ENCODE data around the gene ABLIM2. TPM values are rescaled to one million over a fixed set of nuclear protein-coding genes. Genes with fewer than 3 reads are reported as not detected.
A peak's percentile ranks its signal among the peaks of the same experiment; 100 is the strongest.

The ABLIM2 gene
- total RNA-seq, 1 donor from 2014 or later, result 2.6 TPM

DNA sequence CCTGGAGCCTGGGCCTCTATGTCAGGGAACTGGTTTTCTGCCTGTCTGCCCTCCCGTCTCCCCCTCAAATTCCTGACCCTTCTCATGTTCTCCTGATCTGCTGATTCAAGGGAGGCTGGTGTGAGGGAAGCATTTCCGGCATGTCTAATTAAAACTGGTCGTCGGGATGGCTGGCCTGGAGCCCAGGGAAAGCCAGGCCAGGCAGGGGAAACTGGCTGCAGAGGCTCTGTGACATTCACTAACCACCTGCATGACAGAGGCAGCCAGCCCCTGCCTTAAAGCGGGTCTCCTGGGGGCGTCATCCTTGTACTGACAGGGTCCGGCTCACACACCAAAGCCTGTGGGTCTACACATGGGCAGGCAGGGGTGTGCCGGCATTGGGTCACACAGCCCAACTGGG is 35.2 kb downstream of the ABLIM2 start:
- DNase-seq (ENCODE audit: low read depth in 2 of 2), result no peak

DNA sequence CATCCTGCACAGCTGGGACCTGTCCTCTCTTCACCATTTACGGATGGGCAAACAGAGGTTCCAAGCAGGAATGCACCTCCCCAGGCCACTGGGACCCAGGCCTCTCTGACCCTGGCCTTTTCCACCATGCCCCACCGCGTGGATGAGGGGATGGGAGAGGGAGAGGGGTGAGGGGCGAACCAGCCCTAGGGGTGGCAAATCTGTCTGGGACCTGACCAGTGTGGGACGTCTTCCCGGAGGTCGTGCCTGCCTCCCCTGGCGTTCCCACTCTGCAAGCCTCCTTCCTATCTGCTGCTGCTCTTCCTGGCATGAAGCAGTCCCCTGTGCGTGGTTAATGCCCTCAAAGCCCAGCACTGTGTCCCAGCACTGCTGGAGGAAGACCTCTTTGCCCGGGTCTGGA is 35.9 kb downstream of the ABLIM2 start:
- DNase-seq (ENCODE audit: low read depth in 2 of 2), result no peak

DNA sequence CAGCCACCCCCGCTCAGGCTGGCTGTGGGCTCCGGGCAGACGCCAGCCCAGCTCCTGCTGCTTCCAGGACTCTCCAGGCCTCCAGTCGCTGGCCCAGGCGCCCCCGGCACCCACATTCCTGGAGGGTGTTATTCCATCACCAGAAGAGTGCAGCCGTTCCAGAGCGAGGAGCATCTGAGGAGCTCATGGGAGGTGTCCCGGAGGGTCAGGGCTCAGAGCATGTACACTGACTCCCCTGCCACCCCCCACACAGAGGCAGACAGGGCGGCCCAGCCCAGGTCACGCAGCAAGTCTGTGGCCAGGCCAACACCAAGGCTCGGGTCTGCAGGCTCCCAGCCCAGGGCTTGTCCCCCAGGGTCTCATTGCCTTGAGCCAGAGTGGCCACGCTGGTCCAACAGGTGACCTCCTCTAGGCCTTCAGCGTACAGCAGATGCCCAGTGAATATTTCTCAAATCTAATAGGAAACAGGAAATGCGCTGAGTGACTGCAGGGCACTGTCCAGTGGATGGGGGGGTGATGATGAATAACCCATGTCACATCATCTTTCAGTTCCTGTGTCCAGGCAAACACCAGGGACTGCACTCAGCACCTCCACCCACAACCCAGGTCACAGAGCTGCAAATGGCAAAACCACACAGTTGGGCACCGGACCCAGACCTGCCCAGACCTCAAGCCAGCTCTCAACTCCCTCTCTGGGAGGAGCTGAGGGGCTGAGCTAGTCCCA is 37.2 kb downstream of the ABLIM2 start:
- DNase-seq (ENCODE audit: low read depth in 2 of 2), result no peak

DNA sequence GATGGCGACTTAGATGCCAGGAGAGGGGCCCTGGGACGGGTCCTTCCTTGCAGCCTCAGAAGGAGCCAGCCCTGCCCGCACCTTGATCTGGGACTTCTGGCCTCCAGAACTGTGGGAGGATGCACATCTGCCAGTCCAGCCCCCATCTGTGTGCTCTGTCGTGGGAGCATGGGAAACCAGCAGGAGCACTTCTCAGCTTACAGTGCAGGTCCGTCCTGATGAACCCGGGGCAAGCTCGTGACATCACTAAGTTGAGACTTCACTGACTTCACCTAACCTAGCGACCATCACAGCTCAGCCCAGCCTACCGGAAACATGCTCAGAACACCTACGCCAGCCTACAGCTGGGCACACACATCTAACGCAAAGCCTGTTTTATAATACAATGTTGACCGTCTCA is 38.1 kb downstream of the ABLIM2 start:
- no peak for DNase-seq (ENCODE audit: low read depth in 2 of 2)

DNA sequence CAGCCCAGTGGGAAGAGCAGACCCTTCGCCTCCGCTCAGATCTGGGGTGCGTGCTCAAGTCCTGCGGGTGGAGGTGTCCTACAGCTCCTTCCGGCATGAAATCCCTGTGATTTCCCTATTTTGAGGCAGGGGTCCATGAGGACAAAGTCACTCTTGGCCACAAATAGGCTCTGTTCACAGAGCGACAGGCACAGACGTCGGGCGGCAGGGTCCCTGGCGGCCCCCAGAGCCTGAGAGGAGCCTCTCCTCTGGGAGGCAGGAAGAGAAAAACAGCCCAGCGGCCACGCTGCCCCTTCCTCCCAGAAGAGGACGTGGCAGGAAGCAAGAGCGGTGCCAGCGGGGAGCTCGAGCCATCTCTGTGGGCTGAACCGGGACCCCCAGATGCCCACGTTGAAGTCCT is 38.7 kb downstream of the ABLIM2 start:
- no peak for DNase-seq (ENCODE audit: low read depth in 2 of 2)

DNA sequence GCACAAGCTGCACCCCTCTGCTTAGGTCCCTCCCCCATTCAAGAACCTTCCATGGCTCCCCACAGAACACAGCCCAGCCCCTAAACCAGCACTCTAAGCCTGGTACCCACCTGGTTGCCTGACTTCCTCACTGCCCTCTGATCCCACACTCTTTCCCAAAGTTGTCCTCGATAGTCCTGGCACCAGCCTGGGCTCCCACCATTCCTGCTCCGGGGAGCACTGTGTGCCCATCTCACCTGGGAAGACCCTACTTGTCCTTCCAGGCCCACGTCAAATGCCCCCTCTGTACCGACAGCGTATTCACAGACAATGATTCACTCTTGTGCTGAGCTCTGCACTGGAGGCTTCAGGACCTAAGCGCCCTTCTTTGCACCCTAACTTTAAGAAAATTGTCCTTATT is 40.1 kb downstream of the ABLIM2 start:
- no peak for DNase-seq (ENCODE audit: low read depth in 2 of 2)

DNA sequence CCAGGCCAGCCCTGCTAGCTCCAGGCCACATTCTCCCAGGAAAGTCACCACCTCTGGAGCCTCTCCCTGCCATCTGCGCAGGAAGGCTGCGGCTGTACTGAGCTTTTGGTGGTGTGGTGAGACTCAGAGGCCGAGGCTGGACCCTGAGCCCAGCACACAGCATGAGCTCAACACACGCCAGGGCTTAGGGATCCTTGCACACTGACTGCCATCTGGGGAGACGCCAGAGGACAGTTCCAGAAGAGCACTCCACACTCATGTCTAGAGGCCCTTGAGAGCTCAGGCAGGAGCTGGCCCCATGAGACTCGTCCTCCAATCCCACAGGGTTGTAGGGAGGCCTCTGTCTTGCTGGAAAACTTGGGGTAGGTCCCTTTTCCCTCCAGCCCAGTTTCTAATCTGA is 40.6 kb downstream of the ABLIM2 start:
- no peak for DNase-seq (ENCODE audit: low read depth in 2 of 2)

DNA sequence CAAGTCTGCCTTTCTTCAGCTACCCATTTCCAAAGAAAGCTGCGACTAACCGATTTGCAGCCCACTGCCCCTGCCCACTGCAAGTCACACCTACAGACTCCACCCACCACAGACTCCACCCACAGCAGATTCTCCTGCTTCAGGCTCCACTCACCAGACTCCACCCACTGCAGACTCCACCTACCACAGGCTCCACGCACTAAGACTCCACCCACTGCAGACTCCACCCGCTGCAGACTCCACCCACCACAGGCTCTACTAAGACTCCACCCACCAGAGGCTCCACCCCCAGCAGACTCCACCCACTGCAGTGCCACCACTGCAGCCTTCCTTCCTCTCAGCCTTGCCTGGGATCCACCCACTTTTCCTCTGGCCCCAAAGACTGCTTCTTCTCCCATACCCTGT is 41.3 kb downstream of the ABLIM2 start:
- peak; percentile 36 to 61 for DNase-seq (ENCODE audit: low read depth in 2 of 2)

DNA sequence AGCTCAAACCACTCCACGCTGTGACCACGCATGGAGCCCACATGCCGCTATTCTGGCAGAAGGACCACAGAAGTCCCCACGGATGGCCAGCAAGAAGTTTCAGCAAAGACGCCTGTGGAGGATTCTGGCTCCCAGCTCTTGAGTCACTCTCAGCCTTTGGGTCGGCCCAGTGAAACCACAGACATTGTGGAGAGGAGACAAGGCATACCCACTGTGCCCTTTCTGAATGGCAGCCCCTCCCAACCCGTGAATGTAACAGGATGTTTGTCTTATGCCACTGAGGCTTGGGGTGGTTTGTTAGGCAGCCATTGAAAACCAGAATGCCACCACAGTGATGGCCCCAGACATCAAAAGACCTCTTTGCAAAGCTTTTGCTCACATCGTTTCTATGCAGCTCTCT is 42.7 kb downstream of the ABLIM2 start:
- DNase-seq (ENCODE audit: low read depth in 2 of 2), result no peak

GRCh38 chr4:8115203-8115520 is 43.5 kb downstream of the ABLIM2 start:
- DNase-seq (ENCODE audit: low read depth in 2 of 2), result no peak

DNA sequence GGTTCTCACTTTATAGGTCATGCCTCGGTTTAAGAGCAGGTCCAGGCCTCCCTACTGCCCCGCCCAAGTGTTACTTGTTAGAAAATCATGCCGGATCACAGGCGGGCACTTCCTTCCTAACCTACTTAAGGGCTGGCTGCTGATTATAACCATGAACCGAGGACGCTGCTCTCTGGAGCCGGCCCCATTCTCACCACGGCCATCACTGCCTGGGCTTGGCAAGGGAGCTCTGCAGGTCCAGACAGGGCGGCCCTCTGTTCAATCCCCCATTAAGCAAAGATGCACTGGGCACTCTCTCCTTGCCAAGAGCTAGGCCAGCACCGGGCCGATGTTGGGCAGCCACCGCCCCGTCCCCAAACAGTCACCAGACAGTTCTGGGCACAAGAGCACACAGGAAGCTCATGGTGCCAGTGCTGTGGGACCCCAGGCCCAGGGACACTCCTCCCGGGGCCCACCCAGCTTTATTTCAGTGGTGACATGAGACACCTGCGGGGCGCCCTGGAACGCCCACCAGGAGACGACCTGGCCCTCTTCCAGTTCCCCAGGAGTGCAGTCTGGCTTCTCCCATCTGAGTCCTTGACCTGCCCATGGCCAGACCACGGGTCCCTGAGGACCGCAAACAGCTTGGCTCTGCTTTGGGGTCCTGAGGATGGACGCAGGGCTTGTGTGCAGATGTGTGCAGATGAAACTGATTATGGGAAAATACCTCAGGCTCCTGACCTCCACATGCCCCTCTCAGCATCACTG is 44.0 kb downstream of the ABLIM2 start:
- DNase-seq (ENCODE audit: low read depth in 2 of 2), result no peak

GRCh38 chr4:8113611-8114377 is 44.8 kb downstream of the ABLIM2 start:
- DNase-seq (ENCODE audit: low read depth in 2 of 2), result no peak

- DNase-seq (ENCODE audit: low read depth in 2 of 2), result no peak
Observed at GRCh38 chr4:8112672-8113071, 45.9 kb downstream of the ABLIM2 start.

GRCh38 chr4:8112036-8112576 is 46.5 kb downstream of the ABLIM2 start:
- no peak for DNase-seq (ENCODE audit: low read depth in 2 of 2)

DNA sequence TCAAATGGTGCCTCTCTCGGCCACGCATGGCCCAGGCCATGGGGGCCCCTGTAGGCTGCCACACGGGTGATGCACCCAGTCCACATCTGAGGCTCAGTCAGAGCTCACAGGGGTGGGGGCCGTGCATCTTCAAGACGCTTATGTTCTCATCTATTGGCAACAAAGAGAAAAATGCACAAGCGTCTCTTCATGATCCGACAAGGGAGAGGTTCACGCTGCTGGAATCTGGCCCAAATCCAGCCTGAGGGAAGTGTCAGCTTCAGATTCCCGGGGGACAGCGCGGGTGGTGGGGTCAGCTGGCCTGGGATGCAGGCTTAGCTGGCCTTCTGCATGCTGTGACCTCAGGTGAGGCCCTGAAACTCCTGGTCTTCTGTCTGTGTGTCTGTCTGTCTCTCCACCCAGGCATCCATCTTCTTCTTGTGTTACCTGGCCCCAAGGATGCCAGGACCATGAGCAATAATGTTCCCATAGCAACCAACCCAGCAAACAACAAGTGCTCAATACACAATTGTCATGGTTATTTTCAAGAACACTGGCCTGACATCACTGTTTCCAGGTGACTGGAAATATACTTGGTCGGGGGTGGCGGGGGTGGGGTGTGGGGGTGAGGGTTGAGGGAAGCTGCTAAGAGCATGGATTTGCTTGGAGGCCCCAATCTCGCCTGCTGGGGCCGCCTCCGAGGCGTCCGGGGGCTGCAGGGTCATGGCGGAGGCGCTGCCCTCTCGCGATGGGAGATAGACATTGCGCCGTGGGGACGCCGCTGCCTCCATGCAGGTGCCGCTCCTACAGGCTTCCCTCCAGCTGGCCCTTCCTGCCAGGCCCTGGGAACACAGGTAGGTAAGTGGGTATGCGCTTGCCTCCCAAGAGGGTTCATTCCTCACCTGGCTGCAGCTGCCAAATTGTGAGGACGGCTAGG is 48.3 kb downstream of the ABLIM2 start:
- DNase-seq (ENCODE audit: low read depth in 2 of 2), result peak in 1 of 2 donors; percentile 28

GRCh38 chr4:8109406-8110065 is 49.1 kb downstream of the ABLIM2 start:
- DNase-seq (ENCODE audit: low read depth in 2 of 2), result no peak

DNA sequence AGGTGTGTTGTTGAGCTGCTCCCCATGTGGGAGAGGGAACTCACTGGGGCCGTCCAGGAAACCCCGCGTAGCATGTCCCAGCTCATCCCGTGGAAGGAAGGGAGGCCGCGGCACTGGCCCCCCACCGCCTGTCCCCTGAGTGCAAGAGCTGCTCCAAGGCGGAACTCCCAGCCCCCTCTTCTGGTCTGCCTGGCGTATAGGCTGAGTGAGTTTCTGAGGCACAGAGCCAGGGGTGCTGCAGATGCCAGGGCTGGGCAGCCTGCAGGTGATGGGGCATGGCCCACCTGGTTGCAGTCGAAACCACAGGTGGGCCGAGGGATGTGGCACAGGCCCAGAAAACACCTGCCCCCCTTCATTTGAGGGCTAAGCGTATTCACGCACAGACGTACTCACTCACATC is 49.6 kb downstream of the ABLIM2 start:
- no peak for DNase-seq (ENCODE audit: low read depth in 2 of 2)

DNA sequence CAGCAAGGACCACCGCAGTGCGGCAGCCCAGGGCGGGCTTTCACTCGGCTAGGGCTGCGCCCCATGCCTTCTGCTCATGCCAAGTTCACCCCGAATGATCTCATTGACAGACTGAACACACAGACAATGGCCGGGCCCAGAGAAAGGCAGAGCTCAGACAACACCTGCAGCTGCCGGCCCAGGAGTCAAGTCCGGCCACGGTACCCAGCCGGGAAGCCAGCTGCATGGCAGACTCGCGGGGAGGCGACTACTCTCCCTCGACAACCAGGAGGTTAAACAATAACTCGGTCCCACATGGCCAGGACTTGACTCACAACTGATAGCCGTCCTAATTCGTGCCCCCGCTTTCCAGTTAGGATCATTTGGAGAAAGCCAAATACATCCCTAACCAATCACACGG is 50.4 kb downstream of the ABLIM2 start:
- no peak for DNase-seq (ENCODE audit: low read depth in 2 of 2)

- no peak for DNase-seq (ENCODE audit: low read depth in 2 of 2)
Observed at GRCh38 chr4:8107146-8107657, 51.4 kb downstream of the ABLIM2 start.

- DNase-seq (ENCODE audit: low read depth in 2 of 2), result no peak
Observed at GRCh38 chr4:8106451-8107025, 52.1 kb downstream of the ABLIM2 start.
